SU-DHL-6 (cell line): Measurements from ENCODE around the gene MTHFSD.

ENCODE experiments used
- CTCF ChIP-seq: fragments of 200-600 bp; sonication (generic); IDR thresholded peaks from one replicate; pipeline ENCODE4 v1.5.1; 2017; ENCODE audit warnings: antibody characterized with exemption, mild to moderate bottlenecking, low read length, moderate library complexity; ENCODE audit not compliant: insufficient read depth, poor library complexity, severe bottlenecking
- EZH2phosphoT487 ChIP-seq: fragments of 200-600 bp; sonication (generic), shearing (Covaris generic); conservative IDR thresholded peaks from 2 replicates; pipeline ENCODE4 v1.6.1; 2018; ENCODE audit warnings: mild to moderate bottlenecking, antibody characterized with exemption, low read length, moderate library complexity, mixed read lengths

- TF ChIP-seq CTCF (no peak), EZH2phosphoT487 (no peak)
Measured at GRCh38 chr16:86542756-86543750, 12.0 kb downstream of the MTHFSD start.
